Gastrocnemius medialis (tissue), 4 donors: Measurements from ENCODE around the gene ZNF232. TPM values are rescaled to one million over a fixed set of nuclear protein-coding genes. Genes with fewer than 3 reads are reported as not detected.
"Not testable (repeated sequence)": the region's sequence is repeated elsewhere in the genome, so short reads cannot be mapped to it uniquely, and the experiment has no call there.

ENCODE experiments used
- ATAC-seq, 2 donors: fragments of 150-250 bp; one replicate each; pipeline ENCODE4 v1.9.1; 2016
- DNase-seq, 2 donors: peaks; one replicate each; pipeline ENCODE4 v3.0.0-alpha.2; 2019
- H3K27ac ChIP-seq, 4 donors: fragments of 200-600 bp; sonication (generic); 1 replicate in 1 of 4; 2 replicates in 3 of 4; pipeline ENCODE4 v1.5.1; 2016 to 2018; ENCODE audit warnings: mild to moderate bottlenecking in 2 of 4, moderate library complexity in 1 of 4
- H3K27me3 ChIP-seq, 3 donors: fragments of 200-600 bp; sonication (generic) in 2 of 3; 1 replicate in 1 of 3; 2 replicates in 2 of 3; pipeline versions ENCODE4 v1.5.1 to v1.6.0; 2016 to 2019; ENCODE audit warnings: mild to moderate bottlenecking in 1 of 3, moderate library complexity in 1 of 3
- H3K36me3 ChIP-seq, 2 donors: fragments of 200-600 bp; sonication (generic) in 1 of 2; one replicate each; pipeline ENCODE4 v1.5.1; 2017 to 2018
- H3K4me1 ChIP-seq, 2 donors: fragments of 200-600 bp; sonication (generic) in 1 of 2; one replicate each; pipeline ENCODE4 v1.5.1; 2016 to 2017; ENCODE audit warnings: mild to moderate bottlenecking in 2 of 2
- H3K4me3 ChIP-seq, 4 donors: fragments of 200-600 bp; sonication (generic) in 3 of 4; 1 replicate in 1 of 4; 2 replicates in 3 of 4; pipeline ENCODE4 v1.5.1; 2016 to 2019; ENCODE audit warnings: mild to moderate bottlenecking in 2 of 4
- H3K9me3 ChIP-seq, 3 donors: fragments of 200-600 bp; sonication (generic) in 2 of 3; 1 replicate in 1 of 3; 2 replicates in 2 of 3; pipeline ENCODE4 v1.5.1; 2016 to 2019
- POLR2A ChIP-seq, 2 donors: fragments of 450-650 bp; IDR thresholded peaks; one replicate each; pipeline ENCODE4 v1.6.1; 2017; ENCODE audit warnings: antibody characterized with exemption in 2 of 2, mild to moderate bottlenecking in 2 of 2, moderate library complexity in 2 of 2
- in situ Hi-C, 4 donors: fragments of 200-750 bp; cut with MboI; loops; one replicate each; pipeline versions ENCODE4 v1.15.0 to v1.8.0; 2017; ENCODE audit warnings: low sequenced_read_pairs in 4 of 4
- intact Hi-C: fragments of 100-400 bp; cut with DNase I; formaldehyde crosslinking; loops from one replicate; pipeline ENCODE4 v1.15.1; 2023; ENCODE audit warnings: low total_unique reads
- total RNA-seq, 4 donors: library from RNA; depleted of rRNA; stranded (reverse); fragments of >200 nt; gene quantifications; one replicate each; pipeline versions ENCODE4 v1.1.0 to v1.2.3, GENCODE V29; 2016
- TF ChIP-seq, protein P1 (sequence below), 5 experiments: fragments of 450-650 bp in 3 of 5; fragments of 200-600 bp in 2 of 5; sonication (generic) in 2 of 5; IDR thresholded peaks in 4 of 5; conservative IDR thresholded peaks in 1 of 5; 1 replicate in 4 of 5; 2 replicates in 1 of 5; pipeline ENCODE4 v1.5.1; 2016 to 2019; ENCODE audit warnings: antibody characterized with exemption in 5 of 5, mild to moderate bottlenecking in 3 of 5, moderate library complexity in 3 of 5

The ZNF232 gene
- total RNA-seq, 4 donors from 2014 or later = 5.8 to 13.5 (median 7.7) TPM

DNA sequence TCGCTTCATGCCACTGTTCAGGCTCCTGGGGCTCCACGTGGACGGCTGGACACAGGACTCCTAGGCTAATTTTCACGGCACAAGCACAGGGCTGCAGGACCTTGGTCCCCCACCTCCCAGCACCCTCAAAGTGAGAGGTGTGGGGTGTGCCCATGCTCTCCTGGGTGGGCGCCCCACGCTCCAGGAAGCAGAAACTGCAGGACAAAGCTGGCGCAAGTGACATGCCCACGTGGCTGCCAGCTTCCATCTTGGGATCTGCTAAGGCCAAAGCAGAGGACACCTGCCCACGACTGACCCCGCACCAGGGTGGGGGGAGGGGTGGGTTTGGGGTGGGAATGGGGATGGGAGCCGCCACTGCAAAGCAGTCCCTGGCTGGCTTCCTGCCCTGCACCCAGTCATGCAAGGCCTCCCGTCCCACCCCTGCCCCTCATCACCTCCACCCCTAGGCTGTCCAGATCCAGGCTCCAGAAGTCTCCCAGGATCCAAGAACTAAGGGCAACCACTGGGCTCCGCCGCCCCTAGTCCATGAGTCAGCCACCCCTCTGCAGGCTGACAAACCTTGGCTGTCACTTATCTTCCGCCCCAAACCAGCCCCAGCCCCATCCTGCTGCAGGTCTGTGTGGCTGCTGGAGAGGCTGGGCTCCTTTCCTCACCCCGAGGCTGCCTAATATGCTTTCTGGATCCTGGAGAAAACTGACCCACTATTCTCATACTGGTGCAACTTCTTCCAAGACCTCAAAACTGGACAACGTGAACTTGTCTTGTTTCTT, 15.2 kb upstream of the ZNF232 start:
- Histone ChIP-seq H3K27me3 (no peaks in the 10 kb centered on the region), H3K27ac (no peak overlapping the region), H3K4me1 (peaks cover 0 to 6% of the 10 kb centered on the region in 2 donors), H3K9me3 (no peaks in the 10 kb centered on the region), H3K4me3 (no peak overlapping the region), H3K36me3 (no peaks in the 10 kb centered on the region)
- intact Hi-C loops (no loop called here), in situ Hi-C loops (no loop called here)
- no peak for TF ChIP-seq POLR2A (IDR thresholded peaks at IDR 0.05)
- TF ChIP-seq, protein P1, sequence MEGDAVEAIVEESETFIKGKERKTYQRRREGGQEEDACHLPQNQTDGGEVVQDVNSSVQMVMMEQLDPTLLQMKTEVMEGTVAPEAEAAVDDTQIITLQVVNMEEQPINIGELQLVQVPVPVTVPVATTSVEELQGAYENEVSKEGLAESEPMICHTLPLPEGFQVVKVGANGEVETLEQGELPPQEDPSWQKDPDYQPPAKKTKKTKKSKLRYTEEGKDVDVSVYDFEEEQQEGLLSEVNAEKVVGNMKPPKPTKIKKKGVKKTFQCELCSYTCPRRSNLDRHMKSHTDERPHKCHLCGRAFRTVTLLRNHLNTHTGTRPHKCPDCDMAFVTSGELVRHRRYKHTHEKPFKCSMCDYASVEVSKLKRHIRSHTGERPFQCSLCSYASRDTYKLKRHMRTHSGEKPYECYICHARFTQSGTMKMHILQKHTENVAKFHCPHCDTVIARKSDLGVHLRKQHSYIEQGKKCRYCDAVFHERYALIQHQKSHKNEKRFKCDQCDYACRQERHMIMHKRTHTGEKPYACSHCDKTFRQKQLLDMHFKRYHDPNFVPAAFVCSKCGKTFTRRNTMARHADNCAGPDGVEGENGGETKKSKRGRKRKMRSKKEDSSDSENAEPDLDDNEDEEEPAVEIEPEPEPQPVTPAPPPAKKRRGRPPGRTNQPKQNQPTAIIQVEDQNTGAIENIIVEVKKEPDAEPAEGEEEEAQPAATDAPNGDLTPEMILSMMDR (IDR thresholded peaks at IDR 0.05 in 4 of 5, conservative IDR thresholded peaks at IDR 0.05 in 1 of 5) = no peak
- ATAC-seq (no peak), DNase-seq (no peak)

- H3K36me3 ChIP-seq, H3K4me3 ChIP-seq, in situ Hi-C loops, H3K27me3 ChIP-seq, DNase-seq, H3K9me3 ChIP-seq, ATAC-seq: not testable (repeated sequence)
- Histone ChIP-seq H3K4me1 (peaks cover 17 to 24% of the 10 kb centered on the region in 2 donors), H3K27ac (peak overlapping the region in 1 of 4 donors; percentile 88)
- intact Hi-C loops = loop anchor here (5.0 kb wide), 1 partner anchor 123 kb away; no protein-coding TSS in a partner anchor
Measured at GRCh38 chr17:5124896-5125295, 13.2 kb upstream of the ZNF232 start.

GRCh38 chr17:5124125-5124760, 12.6 kb upstream of the ZNF232 start:
- peak overlapping the region in 2 of 4 donors; percentile 88 for H3K27ac ChIP-seq
- in situ Hi-C loops, H3K36me3 ChIP-seq, H3K9me3 ChIP-seq, H3K27me3 ChIP-seq, DNase-seq, H3K4me3 ChIP-seq, ATAC-seq: not testable (repeated sequence)
- H3K4me1 ChIP-seq = peaks cover 18 to 27% of the 10 kb centered on the region in 2 donors
- intact Hi-C loops = loop anchor here (5.0 kb wide), 1 partner anchor 122 kb away; no protein-coding TSS in a partner anchor

GRCh38 chr17:5123343-5124124, 11.9 kb upstream of the ZNF232 start:
- ATAC-seq (peak; percentile 2 to 10), DNase-seq (no peak)
- H3K9me3 ChIP-seq = no peaks in the 10 kb centered on the region
- peaks cover 18 to 27% of the 10 kb centered on the region in 2 donors for H3K4me1 ChIP-seq
- H3K36me3 ChIP-seq = no peaks in the 10 kb centered on the region
- no peaks in the 10 kb centered on the region for H3K27me3 ChIP-seq
- TF ChIP-seq POLR2A (IDR thresholded peaks at IDR 0.05) = no peak
- TF ChIP-seq, protein P1 (IDR thresholded peaks at IDR 0.05 in 4 of 5, conservative IDR thresholded peaks at IDR 0.05 in 1 of 5) = no peak
- intact Hi-C loops = loop anchor here (5.0 kb wide), 1 partner anchor 121 kb away; no protein-coding TSS in a partner anchor
- peak overlapping the region; percentile 86 to 92 (median 88) for H3K27ac ChIP-seq
- peak overlapping the region; percentile 65 to 78 (median 74) for H3K4me3 ChIP-seq
- in situ Hi-C loops = no loop called here

DNA sequence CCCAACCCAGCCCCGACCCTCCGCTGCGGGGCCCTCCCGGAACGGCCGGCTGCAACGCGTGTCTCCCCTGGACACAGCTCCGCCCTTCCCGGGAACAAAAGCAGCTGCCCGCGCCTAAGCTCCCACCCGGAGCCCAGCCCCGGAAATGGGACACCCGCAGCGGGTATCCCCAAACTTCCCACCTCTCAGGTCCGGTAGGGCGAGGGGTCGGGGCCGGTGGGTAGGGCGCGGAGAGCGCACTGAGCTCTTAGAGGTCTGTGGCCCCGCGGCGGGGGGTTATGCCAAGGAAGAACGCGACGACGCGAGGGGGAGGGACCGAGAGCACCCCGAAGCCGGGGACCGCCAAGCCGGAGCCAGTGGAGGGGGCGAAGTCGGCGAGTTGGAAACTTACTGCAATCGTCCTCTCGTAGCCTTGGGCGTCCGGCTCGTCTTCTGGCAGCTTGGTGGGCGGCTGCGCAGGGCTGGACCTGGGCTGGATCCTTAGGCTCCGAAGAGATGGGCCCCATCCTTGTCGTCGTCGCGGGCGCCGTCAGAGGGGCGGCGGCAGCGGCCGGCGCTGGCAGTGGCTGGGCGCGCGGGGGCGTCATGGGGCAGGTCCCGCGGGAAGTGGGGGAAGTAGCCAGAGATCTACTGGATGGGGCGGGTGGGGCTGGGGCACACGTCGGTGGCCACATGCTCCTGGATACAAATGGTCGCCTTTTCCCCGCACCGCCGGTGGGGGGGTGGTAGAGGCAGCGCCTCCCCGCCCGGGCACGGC, 11.1 kb upstream of the ZNF232 start:
- TF ChIP-seq POLR2A (IDR thresholded peaks at IDR 0.05) = peak; percentile 58 to 74
- TF ChIP-seq, protein P1 (IDR thresholded peaks at IDR 0.05 in 4 of 5, conservative IDR thresholded peaks at IDR 0.05 in 1 of 5) = no peak
- Histone ChIP-seq H3K27me3 (no peaks in the 10 kb centered on the region), H3K9me3 (no peaks in the 10 kb centered on the region), H3K27ac (peak overlapping the region; percentile 86 to 92 (median 88)), H3K4me3 (peak overlapping the region; percentile 65 to 78 (median 74)), H3K4me1 (peaks cover 18 to 27% of the 10 kb centered on the region in 2 donors), H3K36me3 (no peaks in the 10 kb centered on the region)
- intact Hi-C loops = loop anchor here (5.0 kb wide), 1 partner anchor 120 kb away; no protein-coding TSS in a partner anchor
- DNase-seq (peak in 1 of 2 donors; percentile 47), ATAC-seq (peak; percentile 60 to 73)
- in situ Hi-C loops = no loop called here

DNA sequence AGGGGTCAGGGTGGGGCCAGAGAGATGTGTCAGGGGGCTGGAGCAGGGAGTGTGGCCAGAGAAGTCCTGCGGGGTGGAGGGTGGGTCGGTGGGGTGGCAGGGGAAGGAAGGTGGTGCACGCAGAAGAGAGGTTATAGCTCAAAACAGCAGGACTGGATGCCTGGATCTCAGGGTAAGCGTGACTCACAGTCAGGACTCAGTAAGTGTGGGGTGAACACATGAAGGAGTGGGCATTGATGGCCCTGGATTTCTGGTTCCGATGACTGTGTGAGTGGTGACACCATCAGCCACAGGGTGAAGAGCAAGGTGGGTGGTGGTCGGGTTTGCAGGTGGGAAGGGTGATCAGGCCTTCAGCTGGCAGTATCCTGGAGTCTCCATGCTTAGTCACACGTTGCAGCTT, 10.4 kb upstream of the ZNF232 start:
- ATAC-seq = peak in 1 of 2 donors; percentile 6
- DNase-seq = not testable (repeated sequence)

More for the DNA sequence above, 10.4 kb upstream of the ZNF232 start:
- H3K27me3 ChIP-seq, in situ Hi-C loops, H3K9me3 ChIP-seq, H3K36me3 ChIP-seq: not testable (repeated sequence)
- Histone ChIP-seq H3K4me3 (peak overlapping the region; percentile 65 to 78 (median 74)), H3K27ac (peak overlapping the region; percentile 86 to 92 (median 88)), H3K4me1 (peaks cover 18 to 27% of the 10 kb centered on the region in 2 donors)
- intact Hi-C loops = loop anchor here (5.0 kb wide), 1 partner anchor 120 kb away; no protein-coding TSS in a partner anchor
